ENCODE measurements around the gene PLCG2. TPM values are rescaled to one million over a fixed set of nuclear protein-coding genes. Genes with fewer than 3 reads are reported as not detected.

The PLCG2 gene
- polyA plus RNA-seq, 1 donor from 2014 or later = not detected

GRCh38 chr16:81956213-81956948, 177.3 kb downstream of the PLCG2 start:
- TF ChIP-seq CTCF (IDR thresholded peaks at IDR 0.05; ENCODE audit: poor library complexity, severe bottlenecking) (no peak), SMC3 (conservative IDR thresholded peaks at IDR 0.05; ENCODE audit: poor library complexity) (no peak), RAD21 (conservative IDR thresholded peaks at IDR 0.05) (no peak), TAF1 (IDR thresholded peaks at IDR 0.05; ENCODE audit: low read depth) (no peak), EZH2 (IDR thresholded peaks at IDR 0.05; ENCODE audit: borderline replicate concordance, insufficient read depth, low read length, poor library complexity, severe bottlenecking) (no peak), EP300 (conservative IDR thresholded peaks at IDR 0.05; ENCODE audit: poor library complexity, severe bottlenecking) (no peak), POLR2AphosphoS5 (IDR thresholded peaks at IDR 0.05) (no peak), MXI1 (conservative IDR thresholded peaks at IDR 0.05; ENCODE audit: poor library complexity, severe bottlenecking) (no peak)
- TF ChIP-seq, protein P1, sequence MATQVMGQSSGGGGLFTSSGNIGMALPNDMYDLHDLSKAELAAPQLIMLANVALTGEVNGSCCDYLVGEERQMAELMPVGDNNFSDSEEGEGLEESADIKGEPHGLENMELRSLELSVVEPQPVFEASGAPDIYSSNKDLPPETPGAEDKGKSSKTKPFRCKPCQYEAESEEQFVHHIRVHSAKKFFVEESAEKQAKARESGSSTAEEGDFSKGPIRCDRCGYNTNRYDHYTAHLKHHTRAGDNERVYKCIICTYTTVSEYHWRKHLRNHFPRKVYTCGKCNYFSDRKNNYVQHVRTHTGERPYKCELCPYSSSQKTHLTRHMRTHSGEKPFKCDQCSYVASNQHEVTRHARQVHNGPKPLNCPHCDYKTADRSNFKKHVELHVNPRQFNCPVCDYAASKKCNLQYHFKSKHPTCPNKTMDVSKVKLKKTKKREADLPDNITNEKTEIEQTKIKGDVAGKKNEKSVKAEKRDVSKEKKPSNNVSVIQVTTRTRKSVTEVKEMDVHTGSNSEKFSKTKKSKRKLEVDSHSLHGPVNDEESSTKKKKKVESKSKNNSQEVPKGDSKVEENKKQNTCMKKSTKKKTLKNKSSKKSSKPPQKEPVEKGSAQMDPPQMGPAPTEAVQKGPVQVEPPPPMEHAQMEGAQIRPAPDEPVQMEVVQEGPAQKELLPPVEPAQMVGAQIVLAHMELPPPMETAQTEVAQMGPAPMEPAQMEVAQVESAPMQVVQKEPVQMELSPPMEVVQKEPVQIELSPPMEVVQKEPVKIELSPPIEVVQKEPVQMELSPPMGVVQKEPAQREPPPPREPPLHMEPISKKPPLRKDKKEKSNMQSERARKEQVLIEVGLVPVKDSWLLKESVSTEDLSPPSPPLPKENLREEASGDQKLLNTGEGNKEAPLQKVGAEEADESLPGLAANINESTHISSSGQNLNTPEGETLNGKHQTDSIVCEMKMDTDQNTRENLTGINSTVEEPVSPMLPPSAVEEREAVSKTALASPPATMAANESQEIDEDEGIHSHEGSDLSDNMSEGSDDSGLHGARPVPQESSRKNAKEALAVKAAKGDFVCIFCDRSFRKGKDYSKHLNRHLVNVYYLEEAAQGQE (IDR thresholded peaks at IDR 0.05; ENCODE audit: borderline replicate concordance) = no peak
- Histone ChIP-seq H4K20me1 (ENCODE audit: insufficient read depth) (no peaks in the 10 kb centered on the region), H3K79me2 (replicated peaks; ENCODE audit: insufficient read depth, low read length) (no peaks in the 10 kb centered on the region), H3K9ac (ENCODE audit: low read length) (no peak overlapping the region), H3K36me3 (ENCODE audit: insufficient read depth, low read length) (no peaks in the 10 kb centered on the region), H3K27ac (ENCODE audit: low read length) (no peak overlapping the region), H3F3A (ENCODE audit: insufficient read depth, low read length, poor library complexity, severe bottlenecking) (no peaks in the 10 kb centered on the region), H3K27me3 (ENCODE audit: insufficient read depth, low read depth, low read length) (no peaks in the 10 kb centered on the region), H2AFZ (ENCODE audit: low read depth, low read length) (no peak overlapping the region), H3K4me2 (ENCODE audit: low read length) (no peak overlapping the region), H3K9me3 (ENCODE audit: low read length) (no peaks in the 10 kb centered on the region), H3K4me3 (ENCODE audit: low read length) (no peak overlapping the region), H3K9me2 (ENCODE audit: insufficient read depth, low read length) (no peaks in the 10 kb centered on the region)

DNA sequence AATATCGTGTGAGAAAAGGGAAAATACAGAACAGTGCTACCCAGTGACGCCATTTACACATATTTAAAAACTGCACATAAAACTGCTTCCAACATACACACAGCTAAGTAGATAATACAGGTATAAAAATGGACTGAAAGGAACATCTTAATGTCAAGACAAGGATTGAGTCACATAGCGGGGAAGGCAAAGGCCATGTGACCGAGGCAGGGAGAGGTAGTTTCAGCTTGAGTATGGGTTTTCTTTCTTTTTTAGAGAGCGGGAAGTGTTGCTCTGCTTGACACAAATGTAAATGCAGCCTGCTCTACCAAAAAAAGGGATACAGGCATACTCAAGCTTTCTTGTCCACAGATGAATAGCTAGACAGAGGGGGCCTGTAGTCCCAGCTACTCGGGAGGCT, 185.7 kb downstream of the PLCG2 start:
- Histone ChIP-seq H3K27me3 (ENCODE audit: insufficient read depth, low read depth, low read length) (no peaks in the 10 kb centered on the region), H3K9me3 (ENCODE audit: low read length) (no peaks in the 10 kb centered on the region), H3F3A (ENCODE audit: insufficient read depth, low read length, poor library complexity, severe bottlenecking) (no peaks in the 10 kb centered on the region), H3K4me3 (ENCODE audit: low read length) (no peak overlapping the region), H4K20me1 (ENCODE audit: insufficient read depth) (no peaks in the 10 kb centered on the region), H3K36me3 (ENCODE audit: insufficient read depth, low read length) (no peaks in the 10 kb centered on the region), H2AFZ (ENCODE audit: low read depth, low read length) (no peak overlapping the region), H3K79me2 (replicated peaks; ENCODE audit: insufficient read depth, low read length) (no peaks in the 10 kb centered on the region), H3K9me2 (ENCODE audit: insufficient read depth, low read length) (no peaks in the 10 kb centered on the region), H3K9ac (ENCODE audit: low read length) (no peak overlapping the region), H3K4me2 (ENCODE audit: low read length) (no peak overlapping the region), H3K27ac (ENCODE audit: low read length) (no peak overlapping the region)
- TF ChIP-seq RAD21 (conservative IDR thresholded peaks at IDR 0.05) (no peak), EZH2 (IDR thresholded peaks at IDR 0.05; ENCODE audit: borderline replicate concordance, insufficient read depth, low read length, poor library complexity, severe bottlenecking) (no peak), SMC3 (conservative IDR thresholded peaks at IDR 0.05; ENCODE audit: poor library complexity) (no peak), CTCF (IDR thresholded peaks at IDR 0.05; ENCODE audit: poor library complexity, severe bottlenecking) (no peak), EP300 (conservative IDR thresholded peaks at IDR 0.05; ENCODE audit: poor library complexity, severe bottlenecking) (no peak), MXI1 (conservative IDR thresholded peaks at IDR 0.05; ENCODE audit: poor library complexity, severe bottlenecking) (no peak), TAF1 (IDR thresholded peaks at IDR 0.05; ENCODE audit: low read depth) (no peak)
- TF ChIP-seq, protein P1 (IDR thresholded peaks at IDR 0.05; ENCODE audit: borderline replicate concordance) = no peak
